HL-60 (cell line): ENCODE data around the gene NPPC.

Source experiments
- DNase-seq, 2 experiments: peaks; one replicate each; pipeline ENCODE4 v3.0.0-alpha.2; 2010 to 2020; ENCODE audit warnings: low read depth in 1 of 2, low spot score in 1 of 2
- H3K27ac ChIP-seq: fragments of 250-450 bp; sonication (Bioruptor Pico); replicated peaks from 2 replicates; pipeline ENCODE4 v1.5.1; 2020; ENCODE audit warnings: mild to moderate bottlenecking, moderate library complexity
- H3K27me3 ChIP-seq: fragments of 250-450 bp; sonication (Bioruptor Pico); 2 replicates; pipeline ENCODE4 v1.5.1; 2021; ENCODE audit warnings: mild to moderate bottlenecking, moderate library complexity; ENCODE audit not compliant: insufficient read depth, poor library complexity, severe bottlenecking
- H3K4me3 ChIP-seq: replicated peaks from 2 replicates; pipeline ENCODE4 v1.5.1; 2011; ENCODE audit warnings: mild to moderate bottlenecking, control low read depth, low read length; ENCODE audit not compliant: insufficient read depth
- CTCF ChIP-seq: IDR thresholded peaks from one replicate; pipeline ENCODE4 v1.5.1; 2011; ENCODE audit warnings: low read length, control low read depth, inconsistent platforms; ENCODE audit not compliant: insufficient read depth
- GABPA ChIP-seq: IDR thresholded peaks from 2 replicates; pipeline ENCODE4 v1.6.1; 2012; ENCODE audit warnings: low read depth
- POLR2AphosphoS5 ChIP-seq: IDR thresholded peaks from 2 replicates; pipeline ENCODE4 v1.6.1; 2012; ENCODE audit warnings: low read depth
- SPI1 ChIP-seq: IDR thresholded peaks from 2 replicates; pipeline ENCODE4 v1.6.1; 2012; ENCODE audit warnings: low read depth, mild to moderate bottlenecking, borderline replicate concordance
- TF ChIP-seq, protein P1 (sequence below): IDR thresholded peaks from 2 replicates; pipeline ENCODE4 v1.6.1; 2012; ENCODE audit warnings: low read depth; ENCODE audit not compliant: insufficient replicate concordance

NPPC gene

DNA sequence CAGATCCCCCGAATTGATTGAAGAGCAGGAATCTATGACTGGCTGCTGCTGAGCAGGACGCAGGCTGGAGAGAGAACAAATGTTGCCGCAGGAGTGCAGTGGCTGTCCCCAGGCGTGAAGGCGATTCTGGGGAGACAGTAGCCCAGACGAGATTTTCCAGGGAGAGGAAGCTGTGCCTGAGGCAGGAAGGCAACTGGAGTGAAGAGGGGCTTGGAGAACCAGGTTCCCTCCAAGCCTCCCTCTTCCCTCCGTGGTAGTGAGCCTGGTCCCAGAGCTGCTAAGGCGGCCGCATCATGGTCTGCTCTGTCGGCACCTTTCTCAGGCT, 1.3 kb upstream of the NPPC start:
- TF ChIP-seq, protein P1, sequence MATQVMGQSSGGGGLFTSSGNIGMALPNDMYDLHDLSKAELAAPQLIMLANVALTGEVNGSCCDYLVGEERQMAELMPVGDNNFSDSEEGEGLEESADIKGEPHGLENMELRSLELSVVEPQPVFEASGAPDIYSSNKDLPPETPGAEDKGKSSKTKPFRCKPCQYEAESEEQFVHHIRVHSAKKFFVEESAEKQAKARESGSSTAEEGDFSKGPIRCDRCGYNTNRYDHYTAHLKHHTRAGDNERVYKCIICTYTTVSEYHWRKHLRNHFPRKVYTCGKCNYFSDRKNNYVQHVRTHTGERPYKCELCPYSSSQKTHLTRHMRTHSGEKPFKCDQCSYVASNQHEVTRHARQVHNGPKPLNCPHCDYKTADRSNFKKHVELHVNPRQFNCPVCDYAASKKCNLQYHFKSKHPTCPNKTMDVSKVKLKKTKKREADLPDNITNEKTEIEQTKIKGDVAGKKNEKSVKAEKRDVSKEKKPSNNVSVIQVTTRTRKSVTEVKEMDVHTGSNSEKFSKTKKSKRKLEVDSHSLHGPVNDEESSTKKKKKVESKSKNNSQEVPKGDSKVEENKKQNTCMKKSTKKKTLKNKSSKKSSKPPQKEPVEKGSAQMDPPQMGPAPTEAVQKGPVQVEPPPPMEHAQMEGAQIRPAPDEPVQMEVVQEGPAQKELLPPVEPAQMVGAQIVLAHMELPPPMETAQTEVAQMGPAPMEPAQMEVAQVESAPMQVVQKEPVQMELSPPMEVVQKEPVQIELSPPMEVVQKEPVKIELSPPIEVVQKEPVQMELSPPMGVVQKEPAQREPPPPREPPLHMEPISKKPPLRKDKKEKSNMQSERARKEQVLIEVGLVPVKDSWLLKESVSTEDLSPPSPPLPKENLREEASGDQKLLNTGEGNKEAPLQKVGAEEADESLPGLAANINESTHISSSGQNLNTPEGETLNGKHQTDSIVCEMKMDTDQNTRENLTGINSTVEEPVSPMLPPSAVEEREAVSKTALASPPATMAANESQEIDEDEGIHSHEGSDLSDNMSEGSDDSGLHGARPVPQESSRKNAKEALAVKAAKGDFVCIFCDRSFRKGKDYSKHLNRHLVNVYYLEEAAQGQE, result no peak
- no peak for TF ChIP-seq SPI1
- TF ChIP-seq GABPA, result no peak
- TF ChIP-seq CTCF, result no peak
- TF ChIP-seq POLR2AphosphoS5, result no peak
- H3K4me3 ChIP-seq, result no peak overlapping the region
- no peak overlapping the region for H3K27ac ChIP-seq
- DNase-seq, result no peak
- peaks cover 63% of the 10 kb centered on the region for H3K27me3 ChIP-seq

DNA sequence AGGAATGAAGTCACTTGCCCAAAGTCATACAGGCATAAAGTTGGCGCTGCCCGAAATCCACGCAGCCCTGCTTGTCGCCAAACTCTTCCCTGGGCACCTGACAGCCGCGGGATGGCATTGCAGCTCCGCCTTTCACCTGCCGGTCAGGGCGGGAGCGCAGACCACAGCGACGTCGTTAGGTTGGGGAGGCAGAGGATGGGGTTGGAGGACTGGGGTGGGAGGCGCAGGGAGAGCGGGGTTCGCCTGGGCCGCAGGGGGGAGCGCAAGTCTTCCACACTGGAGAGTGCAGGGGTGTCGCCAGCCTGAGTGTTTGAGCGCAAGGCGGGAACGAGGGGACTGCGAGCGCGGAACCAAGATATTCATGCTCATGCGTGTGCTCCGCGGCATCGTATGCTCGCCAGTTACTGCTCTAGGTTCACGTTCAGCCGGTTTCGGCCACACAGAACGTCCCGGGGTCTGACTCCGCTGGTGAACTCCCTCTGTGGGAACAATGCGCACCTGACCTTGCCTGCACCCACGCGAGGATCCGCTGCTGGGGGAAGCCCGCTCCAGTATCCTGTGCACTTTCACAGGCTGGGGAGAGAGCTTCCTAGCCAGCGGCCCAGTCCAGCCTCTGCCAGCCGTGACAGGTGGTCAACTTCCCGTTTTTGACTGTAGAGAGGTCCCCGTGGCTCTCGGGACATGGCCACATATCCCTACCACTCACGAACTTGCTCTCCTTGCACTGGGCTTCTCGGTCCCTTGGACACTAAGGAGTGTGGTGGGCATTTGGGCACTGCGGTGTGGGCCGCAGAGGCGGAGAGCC, 767 bp upstream of the NPPC start:
- Histone ChIP-seq H3K4me3 (peak overlapping the region; percentile 36; the same call in 1 of the 2 replicates), H3K27me3 (peaks cover 68% of the 10 kb centered on the region), H3K27ac (no peak overlapping the region)
- TF ChIP-seq SPI1, result peak; percentile 37; the same call in 1 of the 2 replicates
- TF ChIP-seq, protein P1, result no peak
- DNase-seq, result peak in 1 of 2 experiments; percentile 62

- peak overlapping the region; percentile 36 for H3K4me3 ChIP-seq
- DNase-seq, result peak; percentile 39 to 61
- H3K27ac ChIP-seq, result no peak overlapping the region
- TF ChIP-seq, protein P1, result no peak
- TF ChIP-seq GABPA (no peak), CTCF (peak; percentile 47)
- peaks cover 61% of the 10 kb centered on the region for H3K27me3 ChIP-seq
Observed at GRCh38 chr2:231925303-231926179, 655 bp downstream of the NPPC start.
